ENCODE measurements around the gene RTBDN. TPM values are rescaled to one million over a fixed set of nuclear protein-coding genes. Genes with fewer than 3 reads are reported as not detected.
"Not testable (repeated sequence)": the region's sequence is repeated elsewhere in the genome, so short reads cannot be mapped to it uniquely, and the experiment has no call there.

The RTBDN gene
- total RNA-seq, 1 donor from 2014 or later, result 0.21 TPM

DNA sequence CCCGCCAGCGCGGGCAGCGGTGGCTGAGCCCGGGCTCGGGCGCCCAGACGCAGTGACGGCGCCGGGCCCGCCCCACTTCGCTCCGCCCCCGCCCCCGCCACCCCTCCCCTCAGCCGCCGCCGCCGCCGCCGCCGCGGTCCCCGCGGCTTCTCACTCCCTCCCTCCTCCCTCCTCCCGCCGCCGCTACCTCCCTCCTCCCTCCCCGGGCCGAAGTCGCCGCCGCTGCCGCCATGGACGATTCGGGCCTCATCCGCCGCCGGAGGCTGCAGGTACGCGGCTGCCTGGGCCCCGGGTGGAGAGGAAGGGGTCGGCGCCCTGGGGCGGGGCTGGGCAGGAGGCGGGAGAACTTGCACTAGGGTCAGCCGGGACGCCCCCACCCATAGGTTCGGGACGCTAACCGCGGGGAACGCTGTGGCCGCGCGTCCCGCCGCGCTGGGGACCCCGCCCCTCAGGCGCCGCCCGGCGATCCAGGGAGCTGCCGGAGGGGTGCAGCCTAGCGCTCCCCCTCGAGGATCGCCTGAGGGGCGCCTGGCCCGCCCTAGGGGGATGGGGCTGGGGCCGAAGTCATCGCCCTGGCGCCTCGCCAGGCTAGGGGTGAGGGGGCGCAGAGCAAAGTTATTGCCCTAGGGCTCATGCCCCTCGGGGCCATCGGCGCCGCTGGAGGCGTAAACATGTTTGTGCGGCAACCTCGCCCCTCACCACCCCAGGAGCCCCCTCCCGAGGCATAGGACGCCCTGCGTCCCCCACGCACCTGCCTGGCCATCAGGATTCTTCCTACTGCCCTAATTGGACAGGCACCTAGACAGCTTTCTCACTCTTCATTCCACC is 427 bp downstream of the RTBDN start:
- TF ChIP-seq, protein P1, sequence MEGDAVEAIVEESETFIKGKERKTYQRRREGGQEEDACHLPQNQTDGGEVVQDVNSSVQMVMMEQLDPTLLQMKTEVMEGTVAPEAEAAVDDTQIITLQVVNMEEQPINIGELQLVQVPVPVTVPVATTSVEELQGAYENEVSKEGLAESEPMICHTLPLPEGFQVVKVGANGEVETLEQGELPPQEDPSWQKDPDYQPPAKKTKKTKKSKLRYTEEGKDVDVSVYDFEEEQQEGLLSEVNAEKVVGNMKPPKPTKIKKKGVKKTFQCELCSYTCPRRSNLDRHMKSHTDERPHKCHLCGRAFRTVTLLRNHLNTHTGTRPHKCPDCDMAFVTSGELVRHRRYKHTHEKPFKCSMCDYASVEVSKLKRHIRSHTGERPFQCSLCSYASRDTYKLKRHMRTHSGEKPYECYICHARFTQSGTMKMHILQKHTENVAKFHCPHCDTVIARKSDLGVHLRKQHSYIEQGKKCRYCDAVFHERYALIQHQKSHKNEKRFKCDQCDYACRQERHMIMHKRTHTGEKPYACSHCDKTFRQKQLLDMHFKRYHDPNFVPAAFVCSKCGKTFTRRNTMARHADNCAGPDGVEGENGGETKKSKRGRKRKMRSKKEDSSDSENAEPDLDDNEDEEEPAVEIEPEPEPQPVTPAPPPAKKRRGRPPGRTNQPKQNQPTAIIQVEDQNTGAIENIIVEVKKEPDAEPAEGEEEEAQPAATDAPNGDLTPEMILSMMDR (IDR thresholded peaks at IDR 0.05; ENCODE audit: insufficient read depth, low read length, poor library complexity, severe bottlenecking), result no peak
- Histone ChIP-seq H3K4me3 (ENCODE audit: low read depth, low read length) (peak overlapping the region; percentile 41), H3K36me3 (ENCODE audit: control insufficient read depth, insufficient read depth, low read length) (no peaks in the 10 kb centered on the region), H3K27me3 (ENCODE audit: control insufficient read depth, insufficient read depth, low read length) (peaks cover 73% of the 10 kb centered on the region)
- no peak for DNase-seq (ENCODE audit: low read depth)

DNA sequence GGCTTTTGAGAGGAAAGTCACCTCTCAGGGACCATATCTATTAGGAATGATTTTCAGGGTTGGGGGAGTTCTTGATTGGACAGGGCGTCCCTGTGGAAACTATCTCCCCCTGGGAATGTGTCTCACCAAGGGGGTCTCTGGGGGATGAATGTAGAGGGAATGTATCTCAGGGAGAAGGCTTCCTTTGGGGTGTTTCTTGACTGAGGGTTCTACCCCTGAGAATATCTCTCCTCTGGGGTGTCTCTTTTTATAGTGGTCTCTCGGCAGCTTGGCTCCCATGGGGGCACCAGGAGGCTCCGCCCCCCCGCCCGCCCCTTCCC is 1.0 kb downstream of the RTBDN start:
- no peak for DNase-seq (ENCODE audit: low read depth)
- Histone ChIP-seq H3K27me3 (ENCODE audit: control insufficient read depth, insufficient read depth, low read length) (peaks cover 71% of the 10 kb centered on the region), H3K4me3 (ENCODE audit: low read depth, low read length) (no peak overlapping the region), H3K36me3 (ENCODE audit: control insufficient read depth, insufficient read depth, low read length) (no peaks in the 10 kb centered on the region)
- TF ChIP-seq, protein P1 (IDR thresholded peaks at IDR 0.05; ENCODE audit: insufficient read depth, low read length, poor library complexity, severe bottlenecking), result no peak

DNA sequence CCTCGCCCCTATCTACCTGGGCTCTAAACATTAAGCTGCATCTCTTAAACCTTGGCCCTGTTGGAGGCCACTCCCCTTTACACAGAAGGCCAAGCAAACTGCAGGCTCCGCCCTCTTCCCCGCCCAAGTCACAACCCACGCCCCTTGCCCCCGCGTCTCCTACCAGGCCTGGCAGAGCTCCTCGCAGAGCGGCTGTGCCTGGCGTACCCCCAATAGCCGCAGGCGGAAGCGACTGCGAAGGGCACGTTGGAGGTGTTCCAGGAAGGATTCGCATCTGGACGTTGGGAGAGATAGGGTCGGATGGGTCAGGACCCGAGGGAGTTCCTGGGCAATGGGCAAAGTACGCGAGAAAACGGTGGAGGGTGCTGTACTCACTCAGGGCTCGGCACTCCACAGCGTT is 5.9 kb downstream of the RTBDN start:
- H3K36me3 ChIP-seq (ENCODE audit: control insufficient read depth, insufficient read depth, low read length), result no peaks in the 10 kb centered on the region
- peaks cover 37% of the 10 kb centered on the region for H3K27me3 ChIP-seq (ENCODE audit: control insufficient read depth, insufficient read depth, low read length)
- no peak overlapping the region for H3K4me3 ChIP-seq (ENCODE audit: low read depth, low read length)
- TF ChIP-seq, protein P1 (IDR thresholded peaks at IDR 0.05; ENCODE audit: insufficient read depth, low read length, poor library complexity, severe bottlenecking), result no peak
- no peak for DNase-seq (ENCODE audit: low read depth)

DNA sequence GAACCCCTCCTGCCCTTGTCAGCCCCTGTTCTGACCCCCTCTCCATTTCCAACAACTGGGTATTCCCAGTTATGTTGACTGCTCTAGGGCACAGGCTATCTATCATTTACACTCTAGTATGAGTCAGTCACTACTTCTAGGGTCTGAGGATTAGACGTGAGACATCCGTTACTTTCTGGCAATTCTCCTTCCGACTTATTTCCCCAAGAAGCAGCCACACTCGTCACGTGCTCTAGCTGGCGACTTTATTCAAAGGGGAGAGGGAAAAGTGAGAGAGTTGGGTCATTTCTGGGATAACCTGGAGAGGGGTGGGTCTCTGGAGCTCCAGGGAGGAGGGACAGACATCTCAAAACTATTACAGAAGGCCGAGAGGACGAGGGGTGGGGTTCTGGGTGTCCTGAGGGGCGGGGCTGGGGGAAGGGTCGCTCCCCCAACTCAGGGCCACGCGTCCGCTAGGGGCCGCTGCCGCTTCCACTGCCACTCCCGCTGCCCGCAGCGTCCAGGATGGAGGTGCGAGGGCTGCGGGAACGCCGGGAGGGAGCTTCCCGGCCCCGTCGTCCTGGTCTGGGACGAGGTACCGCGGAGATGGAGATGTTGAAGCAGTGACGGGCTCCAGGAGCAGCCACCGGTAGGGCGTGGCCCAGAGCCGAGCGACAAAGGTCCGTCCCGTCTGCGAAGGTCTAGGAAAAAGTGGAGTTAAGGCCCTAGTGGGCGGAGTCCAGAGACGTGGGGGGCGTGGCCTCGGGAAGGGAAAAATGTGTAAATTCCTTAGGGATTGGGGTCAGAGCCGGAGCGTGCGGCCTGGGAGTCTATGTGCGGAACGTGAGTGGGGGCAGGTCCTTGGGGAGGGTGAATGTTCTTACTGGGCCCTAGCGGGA is 8.9 kb downstream of the RTBDN start:
- TF ChIP-seq, protein P1 (IDR thresholded peaks at IDR 0.05; ENCODE audit: insufficient read depth, low read length, poor library complexity, severe bottlenecking), result peak; percentile 70
- no peak overlapping the region for H3K4me3 ChIP-seq (ENCODE audit: low read depth, low read length)
- H3K27me3 ChIP-seq (ENCODE audit: control insufficient read depth, insufficient read depth, low read length), result peaks cover 24% of the 10 kb centered on the region

DNA sequence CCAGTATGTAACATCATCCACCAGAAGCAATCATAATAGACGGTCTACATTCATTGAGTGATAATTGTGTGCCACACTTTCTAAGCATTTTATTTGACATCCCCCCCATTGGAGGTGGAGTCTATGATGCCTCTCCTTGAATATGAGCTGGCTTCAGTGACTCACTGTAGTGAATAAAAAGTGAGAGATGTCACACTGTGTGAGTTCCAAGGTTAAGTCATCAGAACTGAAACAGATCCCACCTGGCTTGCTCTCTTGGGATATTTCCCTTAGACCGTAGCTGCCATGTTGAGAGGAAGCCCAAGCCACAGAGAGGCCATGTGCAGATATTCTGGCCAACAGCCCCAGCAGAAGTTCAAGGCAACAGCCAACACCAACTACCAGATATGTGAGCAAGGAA is 12.6 kb downstream of the RTBDN start:
- TF ChIP-seq, protein P1 (IDR thresholded peaks at IDR 0.05; ENCODE audit: insufficient read depth, low read length, poor library complexity, severe bottlenecking), result no peak
- no peak for DNase-seq (ENCODE audit: low read depth)
- Histone ChIP-seq H3K4me3 (ENCODE audit: low read depth, low read length) (no peak overlapping the region), H3K36me3 (ENCODE audit: control insufficient read depth, insufficient read depth, low read length) (no peaks in the 10 kb centered on the region), H3K27me3 (ENCODE audit: control insufficient read depth, insufficient read depth, low read length) (peaks cover 8% of the 10 kb centered on the region)

More for the DNA sequence above, 8.9 kb downstream of the RTBDN start:
- no peaks in the 10 kb centered on the region for H3K36me3 ChIP-seq (ENCODE audit: control insufficient read depth, insufficient read depth, low read length)
- DNase-seq (ENCODE audit: low read depth), result no peak

DNA sequence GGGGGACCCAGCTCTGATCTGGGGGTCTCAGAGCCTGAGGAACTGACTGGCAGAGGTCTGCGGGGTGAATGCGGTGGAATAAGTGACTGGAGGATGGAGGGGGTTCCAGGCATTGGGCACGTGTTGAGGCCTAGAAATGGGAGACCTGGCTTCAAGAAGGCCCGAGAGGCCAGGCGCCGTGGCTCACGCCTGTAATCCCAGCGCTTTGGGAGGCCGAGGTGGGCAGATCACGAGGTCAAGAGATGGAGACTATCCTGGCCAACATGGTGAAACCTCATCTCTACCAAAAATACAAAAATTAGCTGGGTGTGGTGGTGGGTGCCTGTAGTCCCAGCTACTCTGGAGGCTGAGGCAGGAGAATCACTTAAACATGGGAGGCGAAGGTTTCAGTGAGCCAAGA is 16.6 kb downstream of the RTBDN start:
- H3K4me3 ChIP-seq (ENCODE audit: low read depth, low read length); H3K36me3 ChIP-seq (ENCODE audit: control insufficient read depth, insufficient read depth, low read length); DNase-seq (ENCODE audit: low read depth); H3K27me3 ChIP-seq (ENCODE audit: control insufficient read depth, insufficient read depth, low read length): not testable (repeated sequence)

DNA sequence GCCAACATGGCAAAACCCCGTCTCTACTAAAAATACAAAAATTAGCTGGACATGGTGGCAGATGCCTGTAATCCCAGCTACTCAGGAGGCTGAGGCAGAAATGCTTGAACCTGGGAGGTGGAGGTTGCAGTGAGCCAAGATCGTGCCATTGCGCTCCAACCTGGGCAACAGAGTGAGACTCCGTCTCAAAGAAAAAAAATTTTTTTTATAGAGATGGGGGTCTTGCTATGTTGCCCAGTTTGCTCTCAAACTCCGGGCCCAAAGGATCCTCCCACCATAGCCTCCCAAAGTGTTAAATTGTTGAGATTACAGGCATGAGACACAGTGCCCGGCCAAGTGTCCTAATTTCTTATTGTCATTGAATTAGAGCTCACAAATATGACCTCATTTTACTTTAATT is 17.2 kb downstream of the RTBDN start:
- not testable (repeated sequence) for H3K4me3 ChIP-seq (ENCODE audit: low read depth, low read length); DNase-seq (ENCODE audit: low read depth); H3K36me3 ChIP-seq (ENCODE audit: control insufficient read depth, insufficient read depth, low read length); H3K27me3 ChIP-seq (ENCODE audit: control insufficient read depth, insufficient read depth, low read length)

Measured in kidney epithelial cell (primary cell).